ENCODE results near the gene BMP6. TPM values are rescaled to one million over a fixed set of nuclear protein-coding genes. Genes with fewer than 3 reads are reported as not detected.

The BMP6 gene
- total RNA-seq, 1 experiment from 2014 or later, result 0.15 TPM

GRCh38 chr6:7887278-7887991, 161.5 kb downstream of the BMP6 start:
- Histone ChIP-seq H3K36me3 (ENCODE audit: low read depth, low read length) (peaks cover 89% of the 10 kb centered on the region), H3K9me3 (ENCODE audit: low read length) (no peaks in the 10 kb centered on the region), H3K9ac (ENCODE audit: low read length) (no peak overlapping the region), H3K9me2 (replicated peaks; ENCODE audit: low read length) (no peaks in the 10 kb centered on the region), H3K4me2 (ENCODE audit: low read length) (no peak overlapping the region), H3K4me3 (ENCODE audit: low read length) (no peak overlapping the region), H3K4me1 (ENCODE audit: insufficient read depth, low read length) (no peaks in the 10 kb centered on the region), H3K27me3 (ENCODE audit: low read length) (no peaks in the 10 kb centered on the region), H3F3A (ENCODE audit: low read length, unreplicated experiment) (no peaks in the 10 kb centered on the region), H3K27ac (ENCODE audit: low read length) (no peak overlapping the region), H3K79me2 (ENCODE audit: low read length) (no peaks in the 10 kb centered on the region), H2AFZ (ENCODE audit: low read length) (no peak overlapping the region), H4K20me1 (ENCODE audit: low read length) (no peaks in the 10 kb centered on the region)
- intact Hi-C loops (cut with micrococcal nuclease), result no loop called here
- no TSS peak for BruUV-seq (replicated peaks)
- DNase-seq (no peak), ATAC-seq (no peak)
- POLR2A ChIA-PET (ENCODE audit: unreplicated experiment), result no interaction called here
- CTCF ChIA-PET, result no interaction called here
- no peak for TF ChIP-seq CTCF (conservative IDR thresholded peaks at IDR 0.05; ENCODE audit: low read depth, low read length)
- TF ChIP-seq EZH2 (IDR thresholded peaks at IDR 0.05; ENCODE audit: low read length, unreplicated experiment), result no peak
- no peak for TF ChIP-seq EZH2phosphoT487 (IDR thresholded peaks at IDR 0.05; ENCODE audit: borderline replicate concordance, low read length)

DNA sequence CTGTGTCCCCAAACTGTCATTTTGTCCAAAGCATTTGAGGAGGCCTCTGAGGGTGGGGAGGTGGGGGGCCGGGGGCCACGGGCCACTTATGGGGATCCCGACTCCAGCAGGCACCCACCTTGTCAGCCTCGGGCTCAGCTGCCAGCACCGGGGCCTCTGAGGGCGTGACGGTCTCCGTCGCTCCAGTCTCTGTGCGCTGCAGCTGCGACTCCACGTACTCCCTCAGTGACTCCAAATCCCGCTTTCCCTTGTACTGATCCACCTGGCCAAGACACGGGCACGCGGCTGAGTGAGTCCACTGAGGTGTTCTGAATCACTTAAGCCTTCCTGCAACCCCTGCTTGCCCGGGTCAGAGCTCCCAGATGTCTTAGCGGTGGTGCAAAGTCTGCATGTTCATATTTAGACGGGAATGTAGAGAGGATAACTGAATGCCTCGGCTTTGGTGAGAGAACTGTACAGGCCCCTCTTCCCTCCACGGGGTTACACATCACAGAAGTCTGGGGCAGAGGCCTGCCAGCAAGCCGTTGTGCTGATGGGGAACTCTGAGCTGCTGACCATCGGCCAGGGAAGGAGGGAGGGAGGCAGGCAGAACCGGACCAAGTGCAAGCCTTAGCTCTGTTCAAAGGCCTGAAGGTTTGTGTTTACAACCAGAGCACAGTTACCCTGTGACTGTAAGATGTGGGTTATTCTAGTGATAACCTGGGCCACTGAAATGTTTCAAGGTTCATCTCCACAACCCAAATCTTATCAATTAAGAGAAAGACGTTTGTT, 162.9 kb downstream of the BMP6 start:
- H3K9ac ChIP-seq (ENCODE audit: low read length), result no peak overlapping the region
- ChIA-PET POLR2A (ENCODE audit: unreplicated experiment) (no interaction called here), CTCF (interaction anchor here (0.9 kb wide), 1 partner anchor 170 kb away, joined by 4 read pairs; no protein-coding TSS in a partner anchor)
- H3K27me3 ChIP-seq (ENCODE audit: low read length), result no peaks in the 10 kb centered on the region
- intact Hi-C loops (cut with micrococcal nuclease), result no loop called here
- H3K36me3 ChIP-seq (ENCODE audit: low read depth, low read length), result peaks cover 90% of the 10 kb centered on the region
- H4K20me1 ChIP-seq (ENCODE audit: low read length), result no peaks in the 10 kb centered on the region
- no peak overlapping the region for H3K27ac ChIP-seq (ENCODE audit: low read length)
- H3K4me1 ChIP-seq (ENCODE audit: insufficient read depth, low read length), result no peaks in the 10 kb centered on the region
- no peak for DNase-seq
- H3K79me2 ChIP-seq (ENCODE audit: low read length), result no peaks in the 10 kb centered on the region
- BruUV-seq (replicated peaks), result no TSS peak
- H3K4me3 ChIP-seq (ENCODE audit: low read length), result no peak overlapping the region
- no peaks in the 10 kb centered on the region for H3F3A ChIP-seq (ENCODE audit: low read length, unreplicated experiment)
- TF ChIP-seq EZH2 (IDR thresholded peaks at IDR 0.05; ENCODE audit: low read length, unreplicated experiment) (no peak), CTCF (conservative IDR thresholded peaks at IDR 0.05; ENCODE audit: low read depth, low read length) (no peak), EZH2phosphoT487 (IDR thresholded peaks at IDR 0.05; ENCODE audit: borderline replicate concordance, low read length) (no peak)
- H3K4me2 ChIP-seq (ENCODE audit: low read length), result no peak overlapping the region
- H2AFZ ChIP-seq (ENCODE audit: low read length), result no peak overlapping the region
- no peaks in the 10 kb centered on the region for H3K9me3 ChIP-seq (ENCODE audit: low read length)
- no peak for ATAC-seq
- no peaks in the 10 kb centered on the region for H3K9me2 ChIP-seq (replicated peaks; ENCODE audit: low read length)

All from PC-3 (cell line).